ENCODE results near the gene DUSP8. TPM values are rescaled to one million over a fixed set of nuclear protein-coding genes. Genes with fewer than 3 reads are reported as not detected.

DUSP8 gene
- total RNA-seq, 1 experiment from 2014 or later, result 14.0 TPM

DNA sequence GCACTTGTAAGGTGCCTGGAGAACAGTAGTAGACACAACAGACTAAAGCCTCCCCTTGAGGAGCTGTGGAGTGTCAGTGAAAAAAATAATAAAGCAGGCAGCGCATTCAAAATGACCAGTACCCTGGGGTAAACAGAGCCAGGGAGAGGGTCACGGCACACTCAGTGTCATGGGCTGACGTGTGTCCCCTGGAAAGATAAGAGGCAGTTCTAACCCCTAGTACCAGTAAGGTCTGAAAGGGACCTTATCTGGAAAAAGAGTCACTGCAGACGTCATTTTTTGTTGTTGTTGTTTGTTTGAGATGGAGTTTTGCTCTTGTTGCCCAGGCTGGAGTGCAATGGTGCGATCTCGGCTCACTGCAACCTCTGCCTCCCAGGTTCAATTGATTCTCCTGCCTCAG is 32.0 kb downstream of the DUSP8 start:
- no peak for DNase-seq
- peaks cover 42% of the 10 kb centered on the region for H3K27me3 Mint-ChIP-seq (ENCODE audit: unreplicated experiment)
- BruUV-seq (replicated peaks), result no TSS peak
- no peaks in the 10 kb centered on the region for H3K36me3 Mint-ChIP-seq (ENCODE audit: insufficient read depth, unreplicated experiment)
- H3K4me3 Mint-ChIP-seq (ENCODE audit: low read depth, unreplicated experiment), result no peak overlapping the region
- CTCF ChIA-PET, result no interaction called here
- TF ChIP-seq, protein P1, sequence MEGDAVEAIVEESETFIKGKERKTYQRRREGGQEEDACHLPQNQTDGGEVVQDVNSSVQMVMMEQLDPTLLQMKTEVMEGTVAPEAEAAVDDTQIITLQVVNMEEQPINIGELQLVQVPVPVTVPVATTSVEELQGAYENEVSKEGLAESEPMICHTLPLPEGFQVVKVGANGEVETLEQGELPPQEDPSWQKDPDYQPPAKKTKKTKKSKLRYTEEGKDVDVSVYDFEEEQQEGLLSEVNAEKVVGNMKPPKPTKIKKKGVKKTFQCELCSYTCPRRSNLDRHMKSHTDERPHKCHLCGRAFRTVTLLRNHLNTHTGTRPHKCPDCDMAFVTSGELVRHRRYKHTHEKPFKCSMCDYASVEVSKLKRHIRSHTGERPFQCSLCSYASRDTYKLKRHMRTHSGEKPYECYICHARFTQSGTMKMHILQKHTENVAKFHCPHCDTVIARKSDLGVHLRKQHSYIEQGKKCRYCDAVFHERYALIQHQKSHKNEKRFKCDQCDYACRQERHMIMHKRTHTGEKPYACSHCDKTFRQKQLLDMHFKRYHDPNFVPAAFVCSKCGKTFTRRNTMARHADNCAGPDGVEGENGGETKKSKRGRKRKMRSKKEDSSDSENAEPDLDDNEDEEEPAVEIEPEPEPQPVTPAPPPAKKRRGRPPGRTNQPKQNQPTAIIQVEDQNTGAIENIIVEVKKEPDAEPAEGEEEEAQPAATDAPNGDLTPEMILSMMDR (IDR thresholded peaks at IDR 0.05; ENCODE audit: unreplicated experiment), result no peak
- peaks cover under 1% of the 10 kb centered on the region for H3K4me1 Mint-ChIP-seq (ENCODE audit: low read depth, unreplicated experiment)
- H3K9me3 Mint-ChIP-seq (ENCODE audit: low read depth, unreplicated experiment), result no peaks in the 10 kb centered on the region
- intact Hi-C loops (cut with micrococcal nuclease; ENCODE audit: unreplicated experiment), result no loop called here
- H3K27ac Mint-ChIP-seq (ENCODE audit: unreplicated experiment), result no peak overlapping the region

DNA sequence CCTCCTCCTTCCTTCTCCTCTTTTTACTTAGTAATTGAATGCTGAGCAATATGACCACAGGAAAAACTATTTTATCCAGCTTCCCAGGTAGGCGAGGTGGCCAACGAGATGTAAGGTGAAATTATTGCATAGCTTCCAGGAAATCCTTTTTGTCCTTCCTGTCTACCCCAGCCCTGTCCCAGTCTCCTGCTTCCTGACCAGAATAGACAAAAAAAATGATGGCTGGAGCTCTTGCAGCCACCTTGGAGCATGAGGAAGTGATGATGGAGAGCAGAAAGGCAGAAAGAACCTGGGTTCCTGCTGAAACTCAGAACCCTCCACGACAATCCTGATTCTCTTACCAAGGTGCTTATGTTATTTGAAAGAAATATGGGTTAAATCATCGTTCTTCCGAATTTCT is 33.9 kb downstream of the DUSP8 start:
- intact Hi-C loops (cut with micrococcal nuclease; ENCODE audit: unreplicated experiment), result no loop called here
- H3K4me1 Mint-ChIP-seq (ENCODE audit: low read depth, unreplicated experiment), result peaks cover 9% of the 10 kb centered on the region
- BruUV-seq (replicated peaks), result no TSS peak
- DNase-seq, result no peak
- no peak overlapping the region for H3K27ac Mint-ChIP-seq (ENCODE audit: unreplicated experiment)
- no peaks in the 10 kb centered on the region for H3K9me3 Mint-ChIP-seq (ENCODE audit: low read depth, unreplicated experiment)
- peaks cover 41% of the 10 kb centered on the region for H3K27me3 Mint-ChIP-seq (ENCODE audit: unreplicated experiment)
- no peaks in the 10 kb centered on the region for H3K36me3 Mint-ChIP-seq (ENCODE audit: insufficient read depth, unreplicated experiment)
- CTCF ChIA-PET, result interaction anchor here (0.7 kb wide), 1 partner anchor 8 kb away, joined by 4 read pairs; no protein-coding TSS in a partner anchor
- TF ChIP-seq, protein P1 (IDR thresholded peaks at IDR 0.05; ENCODE audit: unreplicated experiment), result no peak
- H3K4me3 Mint-ChIP-seq (ENCODE audit: low read depth, unreplicated experiment), result no peak overlapping the region

DNA sequence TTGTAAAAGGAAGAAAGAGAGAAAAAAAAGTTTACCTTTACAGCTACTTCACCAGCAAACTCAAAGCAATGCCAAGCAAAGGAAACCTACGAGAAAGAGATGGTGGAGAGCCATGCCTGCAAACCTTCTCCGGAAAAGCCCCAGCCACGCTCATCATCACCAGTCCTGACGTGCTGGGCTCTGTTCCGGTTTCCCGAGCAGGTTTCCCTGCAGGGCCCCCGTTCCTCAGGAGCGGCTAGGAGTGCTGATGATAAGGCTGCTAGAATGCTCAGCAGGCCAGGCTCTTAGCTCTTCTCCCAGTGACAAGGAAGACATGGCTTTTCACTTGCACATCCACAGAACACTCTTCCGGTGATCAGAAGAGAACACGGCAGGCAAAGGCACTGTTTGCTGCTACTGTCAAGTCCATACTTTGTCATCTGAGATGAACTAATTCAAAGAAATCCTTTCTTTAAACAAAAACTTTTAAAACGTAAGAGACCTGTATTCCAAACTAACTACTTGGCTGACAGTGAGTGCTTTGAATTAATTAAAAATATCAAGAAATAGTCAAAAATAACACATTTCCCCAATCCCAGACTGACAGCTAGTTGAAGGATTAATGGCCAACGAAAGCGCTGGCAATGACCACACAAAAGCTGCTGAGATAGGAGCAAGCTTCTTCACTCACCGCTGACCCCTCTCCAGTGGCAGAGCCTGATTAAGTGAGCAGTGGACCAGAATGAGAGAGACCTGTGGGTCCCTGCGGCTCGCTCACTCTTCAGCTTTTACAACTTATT is 35.8 kb downstream of the DUSP8 start:
- TF ChIP-seq, protein P1 (IDR thresholded peaks at IDR 0.05; ENCODE audit: unreplicated experiment), result no peak
- peaks cover 28% of the 10 kb centered on the region for H3K27me3 Mint-ChIP-seq (ENCODE audit: unreplicated experiment)
- CTCF ChIA-PET, result interaction anchor here (0.6 kb wide), 1 partner anchor 408 kb away, joined by 3 read pairs; no protein-coding TSS in a partner anchor
- no peak overlapping the region for H3K4me3 Mint-ChIP-seq (ENCODE audit: low read depth, unreplicated experiment)
- peaks cover 9% of the 10 kb centered on the region for H3K4me1 Mint-ChIP-seq (ENCODE audit: low read depth, unreplicated experiment)
- DNase-seq, result no peak
- peaks cover 5% of the 10 kb centered on the region for H3K36me3 Mint-ChIP-seq (ENCODE audit: insufficient read depth, unreplicated experiment)
- intact Hi-C loops (cut with micrococcal nuclease; ENCODE audit: unreplicated experiment), result no loop called here
- no TSS peak for BruUV-seq (replicated peaks)
- no peaks in the 10 kb centered on the region for H3K9me3 Mint-ChIP-seq (ENCODE audit: low read depth, unreplicated experiment)
- H3K27ac Mint-ChIP-seq (ENCODE audit: unreplicated experiment), result no peak overlapping the region

DNA sequence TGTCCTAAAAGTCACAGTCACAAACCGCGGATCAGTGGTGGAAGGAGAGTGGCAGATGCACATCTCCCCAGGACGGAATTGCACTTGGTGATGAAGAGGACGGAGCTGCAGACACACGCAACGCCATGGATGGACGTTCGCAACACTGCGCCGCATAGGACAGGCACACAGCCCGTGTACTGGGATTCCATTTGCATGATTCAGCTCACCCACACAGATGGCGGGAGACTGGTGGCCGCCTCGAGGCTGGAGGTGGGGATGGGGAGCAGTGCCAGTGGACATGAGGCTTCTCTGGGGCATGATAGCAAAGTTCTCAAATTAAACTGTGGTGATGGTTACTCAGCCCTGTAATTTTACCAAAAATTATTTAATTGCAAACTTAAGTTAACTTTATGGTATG is 37.4 kb downstream of the DUSP8 start:
- CTCF ChIA-PET, result no interaction called here
- no peak overlapping the region for H3K4me3 Mint-ChIP-seq (ENCODE audit: low read depth, unreplicated experiment)

More for the DNA sequence above, 37.4 kb downstream of the DUSP8 start:
- H3K36me3 Mint-ChIP-seq (ENCODE audit: insufficient read depth, unreplicated experiment), result peaks cover 5% of the 10 kb centered on the region
- H3K9me3 Mint-ChIP-seq (ENCODE audit: low read depth, unreplicated experiment), result no peaks in the 10 kb centered on the region
- intact Hi-C loops (cut with micrococcal nuclease; ENCODE audit: unreplicated experiment), result no loop called here
- no peak for DNase-seq
- BruUV-seq (replicated peaks), result no TSS peak
- peaks cover 13% of the 10 kb centered on the region for H3K27me3 Mint-ChIP-seq (ENCODE audit: unreplicated experiment)
- TF ChIP-seq, protein P1 (IDR thresholded peaks at IDR 0.05; ENCODE audit: unreplicated experiment), result no peak
- peaks cover 9% of the 10 kb centered on the region for H3K4me1 Mint-ChIP-seq (ENCODE audit: low read depth, unreplicated experiment)
- no peak overlapping the region for H3K27ac Mint-ChIP-seq (ENCODE audit: unreplicated experiment)
